Skin epidermis (tissue), 12 donors: ENCODE measurements around the gene UBXN11.

ENCODE experiments used
- H3K27ac ChIP-seq, 21 experiments: fragments of 200-600 bp; sonication (generic) in 11 of 21; one replicate each; pipeline ENCODE4 v1.5.0; 2020; ENCODE audit warnings: mild to moderate bottlenecking in 3 of 21, inconsistent platforms in 2 of 21, moderate library complexity in 2 of 21
- H3K4me3 ChIP-seq, 7 experiments: fragments of 200-600 bp; sonication (generic) in 2 of 7; one replicate each; pipeline ENCODE4 v1.5.0; 2020; ENCODE audit warnings: inconsistent platforms in 2 of 7, mild to moderate bottlenecking in 2 of 7, moderate library complexity in 1 of 7

UBXN11 gene

DNA sequence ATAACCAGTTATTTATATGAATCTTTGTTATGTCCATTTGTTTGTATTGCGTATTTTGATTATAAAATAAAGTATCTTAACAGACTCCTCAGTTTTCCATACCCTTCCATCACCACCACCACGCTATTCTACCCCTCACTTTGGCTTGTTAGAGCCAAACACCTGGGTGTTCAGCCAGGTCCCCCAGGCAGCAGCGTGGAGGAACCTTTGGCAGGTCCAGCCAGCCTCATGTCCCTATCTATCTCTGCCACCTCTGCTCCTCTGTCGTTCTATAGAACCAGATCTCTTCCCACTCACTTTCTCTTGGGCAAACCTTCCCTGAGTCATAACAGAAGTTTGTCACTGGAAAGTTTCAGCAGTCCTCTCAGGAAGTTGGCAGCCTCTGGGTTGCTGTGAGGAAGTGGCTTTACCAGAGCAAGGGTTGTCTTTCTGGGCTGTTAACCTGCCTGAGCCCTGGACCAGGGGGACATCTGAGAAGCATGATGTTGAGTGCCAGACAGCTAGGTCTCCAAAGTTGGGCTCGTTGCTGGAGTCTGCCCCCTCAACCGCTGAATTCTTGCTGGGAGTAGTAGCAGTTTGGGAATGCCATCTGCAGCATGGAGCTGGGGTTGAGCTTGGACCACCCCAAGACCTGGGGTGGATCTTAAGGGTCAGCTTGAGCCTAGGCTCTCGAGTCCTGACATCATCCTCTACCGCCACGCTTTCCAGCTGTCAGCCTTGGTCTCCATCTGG lies 27.5 kb downstream of the UBXN11 start:
- Histone ChIP-seq H3K4me3 (peak overlapping the region; percentile 61 to 96 (median 85)), H3K27ac (peak overlapping the region; percentile 56 to 98 (median 96))

DNA sequence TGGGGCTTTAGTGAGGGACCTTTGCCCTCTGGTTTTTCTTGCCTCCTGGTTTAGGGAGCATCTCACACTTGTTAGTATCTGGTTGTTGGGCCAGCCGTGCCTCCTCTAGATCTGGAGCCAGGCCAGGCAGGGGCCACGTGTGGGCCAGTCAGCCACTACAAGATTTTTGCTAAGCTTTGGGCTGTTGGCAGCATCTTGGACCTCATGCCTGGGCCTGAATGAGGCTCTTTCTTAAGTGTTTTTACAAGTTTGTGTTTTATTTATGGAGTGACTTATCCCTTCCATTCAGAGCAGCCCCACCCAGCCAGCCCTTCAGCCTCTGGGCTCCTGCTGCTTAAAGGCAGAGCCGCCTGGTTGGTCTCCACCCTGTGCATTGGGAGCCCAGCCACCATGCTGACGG lies 28.1 kb downstream of the UBXN11 start:
- peak overlapping the region in 20 of 21 experiments; percentile 90 to 98 (median 96) for H3K27ac ChIP-seq
- peak overlapping the region in 1 of 7 experiments; percentile 75 for H3K4me3 ChIP-seq

DNA sequence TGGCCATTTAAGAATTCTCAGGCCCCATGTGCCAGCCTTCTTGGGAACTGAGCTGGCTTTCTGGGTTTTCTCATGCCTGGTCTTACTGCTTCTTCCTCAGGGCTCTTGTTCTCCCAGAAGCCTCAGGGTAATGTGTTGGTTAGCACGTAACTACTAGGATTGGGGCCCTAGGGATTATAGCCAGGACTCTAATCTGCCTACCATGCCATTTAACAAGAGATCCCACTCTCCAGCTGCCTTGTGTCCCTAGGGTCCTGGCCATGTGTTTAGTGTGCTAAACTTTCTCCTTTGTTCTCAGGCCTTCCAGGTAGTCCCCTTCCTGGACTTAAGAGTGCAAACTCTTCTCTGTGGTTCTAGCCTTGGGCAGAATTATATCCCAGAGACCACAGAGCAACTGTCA lies 28.7 kb downstream of the UBXN11 start:
- no peak overlapping the region for H3K4me3 ChIP-seq

DNA sequence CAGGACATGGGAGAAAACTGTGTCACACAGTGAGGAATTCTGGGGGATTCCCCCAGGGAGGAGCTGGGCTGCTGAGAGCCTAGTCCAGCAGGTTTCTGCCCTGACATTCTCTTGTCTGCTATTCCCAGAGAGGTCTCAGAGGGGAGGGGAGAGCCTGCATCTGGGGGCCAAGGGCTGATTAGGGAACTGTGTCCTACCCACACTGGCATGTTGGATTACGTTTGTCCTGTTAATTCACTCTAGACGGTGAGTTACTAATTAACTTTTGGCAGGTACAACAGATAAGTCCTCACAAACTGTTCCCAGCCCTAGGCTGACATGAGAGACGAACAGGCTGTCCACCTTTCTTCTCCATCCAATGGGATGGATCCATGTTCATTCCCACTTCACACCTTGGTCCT lies 29.2 kb downstream of the UBXN11 start:
- Histone ChIP-seq H3K4me3 (no peak overlapping the region), H3K27ac (peak overlapping the region in 20 of 21 experiments; percentile 90 to 98 (median 96))

More for the DNA sequence above, 28.7 kb downstream of the UBXN11 start:
- peak overlapping the region in 20 of 21 experiments; percentile 90 to 98 (median 96) for H3K27ac ChIP-seq

DNA sequence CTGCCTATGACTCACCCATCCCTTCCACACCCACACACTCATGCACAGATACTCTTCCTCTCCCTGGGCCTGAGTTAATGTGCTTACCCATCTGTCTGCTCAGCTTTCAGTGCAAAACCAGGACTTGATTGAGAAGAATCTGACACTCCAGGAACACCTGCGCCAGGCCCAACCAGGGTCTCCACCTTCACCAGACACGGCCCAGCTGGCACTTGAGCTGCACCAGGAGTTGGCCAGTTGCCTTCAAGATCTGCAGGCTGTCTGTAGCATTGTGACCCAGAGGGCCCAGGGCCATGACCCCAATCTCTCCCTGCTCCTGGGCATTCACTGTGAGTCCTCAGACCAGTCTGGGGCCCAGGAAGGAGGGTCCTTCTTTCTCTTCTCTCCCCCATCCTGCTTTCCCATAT lies 30.0 kb downstream of the UBXN11 start:
- Histone ChIP-seq H3K27ac (peak overlapping the region; percentile 61 to 98 (median 96)), H3K4me3 (no peak overlapping the region)

DNA sequence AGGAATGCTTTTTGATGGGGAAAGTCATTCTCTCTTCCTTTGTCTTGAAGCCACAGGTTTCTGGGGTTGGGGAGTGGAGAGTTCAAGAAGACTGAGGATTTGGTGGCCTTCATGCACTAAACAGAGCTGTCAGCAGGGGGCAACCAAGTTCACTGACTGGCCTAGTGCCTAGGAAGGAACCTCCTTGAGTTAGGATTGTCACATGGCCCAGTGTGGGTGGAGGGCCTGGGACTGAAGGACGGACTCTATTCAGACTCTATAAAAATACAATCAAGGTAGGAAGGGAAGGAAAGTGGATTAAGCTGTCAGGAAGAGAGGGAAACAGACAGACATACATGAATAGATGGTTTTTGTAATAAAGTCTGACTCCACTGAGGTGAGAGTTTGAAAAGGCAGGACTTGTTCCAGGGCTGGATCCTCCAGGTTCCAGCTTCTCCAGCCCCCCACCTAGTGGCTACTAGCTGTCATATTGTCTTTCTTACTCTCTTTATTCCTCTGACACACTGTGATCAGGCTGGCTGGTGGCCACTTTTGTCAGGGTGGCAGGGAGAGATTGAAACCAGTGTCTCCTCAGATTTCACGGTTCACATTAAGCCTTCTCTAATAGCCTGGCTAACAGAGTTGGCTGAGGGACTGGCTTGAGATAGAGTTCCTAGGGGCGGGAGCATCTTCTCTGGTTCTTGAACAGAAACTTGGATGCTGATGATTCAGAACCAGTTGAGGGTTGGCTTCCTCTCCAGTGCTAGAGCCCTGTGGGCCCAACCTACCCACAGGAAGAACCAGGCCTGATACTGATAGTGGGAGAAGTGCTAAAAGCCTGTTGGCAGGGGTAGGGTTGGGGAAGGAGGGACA lies 30.6 kb downstream of the UBXN11 start:
- Histone ChIP-seq H3K27ac (peak overlapping the region; percentile 20 to 98 (median 96)), H3K4me3 (no peak overlapping the region)

DNA sequence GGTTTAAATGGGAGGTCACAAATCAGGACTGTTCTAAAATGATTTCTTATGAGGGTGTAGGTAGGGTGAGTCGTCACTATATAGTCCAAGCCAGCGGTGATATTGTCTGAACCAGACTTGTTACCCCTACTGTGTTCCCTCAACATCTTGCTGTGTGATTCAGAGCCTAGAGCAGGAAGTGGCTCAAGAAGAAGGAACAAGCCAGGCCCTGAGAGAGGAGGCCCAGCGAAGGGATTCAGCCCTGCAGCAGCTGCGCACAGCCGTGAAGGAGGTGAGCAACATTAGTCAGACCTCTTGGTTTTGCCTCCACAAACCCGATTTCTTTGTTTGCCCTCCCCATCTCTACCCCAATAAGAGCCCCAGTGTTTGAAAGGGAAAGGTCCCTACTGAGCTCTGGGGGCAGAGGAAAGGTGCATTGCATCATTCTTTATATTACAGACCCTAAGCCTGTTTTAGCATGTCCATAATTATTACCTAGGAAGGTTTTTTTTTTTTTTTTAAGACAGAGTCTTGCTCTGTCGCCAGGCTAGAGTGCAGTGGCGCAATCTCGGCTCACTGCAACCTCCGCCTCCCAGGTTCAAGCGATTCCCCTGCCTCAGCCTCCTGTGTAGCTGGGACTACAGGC lies 31.5 kb downstream of the UBXN11 start:
- no peak overlapping the region for H3K4me3 ChIP-seq
- H3K27ac ChIP-seq: peak overlapping the region in 20 of 21 experiments; percentile 80 to 98 (median 96)

DNA sequence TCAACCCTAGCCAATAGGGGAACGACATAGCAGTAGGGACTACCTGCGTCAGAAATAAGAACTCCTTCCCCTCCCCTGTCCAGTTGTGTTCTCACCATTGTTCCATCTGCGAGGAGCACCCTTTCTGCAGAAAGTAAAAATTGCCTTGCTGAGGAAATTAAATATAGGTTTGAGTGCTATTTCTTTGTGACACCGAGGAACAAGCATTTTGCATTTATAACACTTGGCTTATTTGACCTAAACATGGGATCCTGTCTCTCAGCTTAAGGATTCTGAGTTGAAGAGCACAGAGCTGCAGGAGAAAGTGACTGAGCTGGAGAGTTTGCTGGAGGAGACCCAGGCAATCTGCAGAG lies 37.3 kb downstream of the UBXN11 start:
- H3K27ac ChIP-seq: no peak overlapping the region
- no peak overlapping the region for H3K4me3 ChIP-seq

DNA sequence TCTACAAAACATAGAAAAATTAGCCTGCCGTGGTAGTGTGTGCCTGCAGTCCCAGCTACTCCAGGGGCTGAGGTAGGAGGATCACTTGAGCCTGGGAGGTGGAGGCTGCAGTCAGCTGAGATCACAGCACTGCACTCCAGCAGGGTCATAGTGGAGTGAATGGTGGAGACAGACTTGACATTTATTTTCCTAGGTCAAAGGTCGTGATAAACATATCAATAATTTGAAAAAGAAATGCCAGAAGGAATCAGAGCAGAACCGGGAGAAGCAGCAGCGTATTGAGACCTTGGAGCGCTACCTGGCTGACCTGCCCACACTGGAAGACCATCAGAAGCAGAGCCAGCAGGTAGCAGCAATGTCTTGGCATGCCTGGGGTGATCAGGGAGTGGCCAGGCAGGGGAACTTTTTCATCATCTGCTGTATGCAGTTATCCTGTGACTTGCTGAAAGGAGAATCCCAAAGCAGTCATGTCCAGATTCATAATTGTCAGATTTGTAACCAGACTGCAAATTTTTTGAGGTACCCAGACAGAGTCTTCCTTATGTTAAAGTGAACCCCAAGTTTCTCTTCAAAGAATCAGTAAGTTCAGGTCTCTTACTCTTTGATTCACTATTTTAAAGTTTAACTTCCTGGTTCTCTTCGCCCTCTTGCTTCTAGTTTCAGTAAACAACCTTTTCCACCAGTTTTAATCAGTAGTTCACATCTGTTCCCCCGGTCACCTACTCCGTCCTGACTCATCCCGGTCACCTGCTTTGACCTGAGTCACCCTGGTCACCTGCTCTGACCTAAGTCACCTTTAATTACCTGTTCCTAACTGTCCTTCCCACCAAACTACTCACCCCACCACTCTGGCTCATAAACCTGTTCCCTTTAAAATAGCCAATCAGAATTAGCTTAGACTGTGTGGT lies 37.9 kb downstream of the UBXN11 start:
- no peak overlapping the region for H3K27ac ChIP-seq
- H3K4me3 ChIP-seq: no peak overlapping the region

DNA sequence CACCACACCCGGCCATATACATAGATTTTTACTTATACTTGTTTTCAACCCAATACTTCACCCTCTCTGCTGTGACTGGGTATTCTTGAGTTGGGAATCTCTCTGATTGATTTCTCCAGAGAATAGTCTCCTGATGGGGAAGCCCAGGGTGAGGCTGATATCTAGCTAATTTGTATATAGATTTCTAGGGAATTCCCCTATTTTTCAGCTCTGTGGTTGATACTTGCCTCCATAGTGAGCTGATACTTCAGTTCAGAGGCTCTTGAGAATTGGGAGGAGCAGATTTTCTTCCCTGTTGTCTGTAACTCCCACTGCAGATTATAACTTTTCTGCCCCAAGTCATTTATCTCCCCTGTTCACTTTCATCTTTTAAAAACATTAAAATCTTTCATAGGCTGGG lies 41.0 kb downstream of the UBXN11 start:
- Histone ChIP-seq H3K27ac (no peak overlapping the region), H3K4me3 (no peak overlapping the region)

DNA sequence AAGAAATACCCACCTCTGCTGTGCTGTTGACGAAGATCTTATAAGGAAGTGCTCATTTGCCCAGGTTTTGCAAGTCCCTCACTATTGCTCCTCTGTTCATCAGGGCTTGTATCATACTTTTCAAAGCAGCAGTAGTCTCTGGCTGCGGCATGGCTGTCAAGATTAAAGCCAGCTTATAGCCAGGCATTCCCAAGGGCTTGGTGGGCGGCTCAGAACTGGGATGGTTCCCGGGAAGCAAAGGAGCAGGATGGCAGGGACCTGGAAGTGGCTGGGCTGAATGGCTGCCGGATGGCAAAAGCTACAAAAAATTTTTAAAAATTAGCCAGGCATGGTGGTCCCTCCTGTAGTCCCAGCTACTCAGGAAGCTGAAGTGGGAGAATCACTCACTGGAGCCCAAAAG lies 43.2 kb downstream of the UBXN11 start:
- Histone ChIP-seq H3K27ac (no peak overlapping the region), H3K4me3 (no peak overlapping the region)

DNA sequence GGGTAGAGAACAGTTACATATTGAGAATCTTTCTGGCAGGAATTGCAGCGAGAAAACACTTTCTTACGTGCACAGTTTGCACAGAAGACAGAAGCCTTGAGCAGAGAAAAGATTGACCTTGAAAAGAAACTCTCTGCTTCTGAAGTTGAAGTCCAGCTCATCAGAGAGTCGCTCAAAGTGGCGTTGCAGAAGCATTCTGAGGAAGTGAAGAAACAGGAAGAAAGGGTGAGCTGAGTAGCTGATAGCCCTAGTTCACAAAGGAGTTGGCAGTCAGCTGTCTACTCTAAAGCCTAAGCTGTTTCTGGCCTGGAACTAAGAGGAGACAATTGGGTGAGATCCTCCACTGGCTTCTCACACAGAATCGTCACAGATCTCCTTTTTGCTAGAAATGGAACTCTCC lies 46.9 kb downstream of the UBXN11 start:
- no peak overlapping the region for H3K4me3 ChIP-seq
- H3K27ac ChIP-seq: peak overlapping the region in 3 of 21 experiments; percentile 8 to 51 (median 15)

DNA sequence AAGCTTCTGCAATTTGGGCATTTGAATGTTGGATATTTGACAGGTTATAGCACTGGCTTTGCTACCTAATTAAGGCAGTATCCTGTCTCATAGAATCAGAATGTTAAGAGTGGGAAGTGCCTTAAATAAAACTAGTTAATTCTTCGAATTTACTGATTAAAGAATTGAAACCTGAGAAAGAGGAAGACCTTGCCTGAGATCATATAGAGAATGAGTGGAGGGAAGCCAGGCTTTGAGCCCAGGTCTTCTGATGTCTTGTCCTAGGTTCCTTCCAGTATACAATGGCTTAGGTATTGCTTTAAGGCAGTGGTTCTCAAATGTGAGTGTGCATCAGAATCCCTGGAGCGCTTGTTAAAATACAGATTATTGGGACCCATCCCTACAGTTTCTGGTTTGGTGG lies 47.4 kb downstream of the UBXN11 start:
- peak overlapping the region in 3 of 21 experiments; percentile 8 to 51 (median 15) for H3K27ac ChIP-seq

DNA sequence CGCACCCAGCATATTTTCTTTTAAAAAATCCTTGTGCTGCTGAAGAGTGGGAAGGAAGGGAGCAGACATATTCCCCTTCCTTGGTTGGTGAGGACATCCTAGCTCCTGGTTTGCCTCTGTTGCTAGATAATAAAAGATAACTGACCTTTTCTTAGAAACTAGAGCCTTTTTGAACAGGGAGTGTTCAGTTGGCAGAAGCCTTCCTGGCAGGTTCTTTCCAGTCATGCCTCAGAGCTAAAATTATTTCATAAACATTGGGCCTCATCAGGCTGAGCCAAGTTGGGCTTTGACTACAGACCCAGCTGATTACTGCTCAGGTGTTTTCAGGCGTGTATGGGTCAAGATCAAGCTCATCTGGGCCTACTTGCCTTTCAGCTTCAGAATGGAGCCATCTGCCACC lies 49.2 kb downstream of the UBXN11 start:
- Histone ChIP-seq H3K27ac (peak overlapping the region in 1 of 21 experiments; percentile 14), H3K4me3 (no peak overlapping the region)

More for the DNA sequence above, 47.4 kb downstream of the UBXN11 start:
- H3K4me3 ChIP-seq: no peak overlapping the region

DNA sequence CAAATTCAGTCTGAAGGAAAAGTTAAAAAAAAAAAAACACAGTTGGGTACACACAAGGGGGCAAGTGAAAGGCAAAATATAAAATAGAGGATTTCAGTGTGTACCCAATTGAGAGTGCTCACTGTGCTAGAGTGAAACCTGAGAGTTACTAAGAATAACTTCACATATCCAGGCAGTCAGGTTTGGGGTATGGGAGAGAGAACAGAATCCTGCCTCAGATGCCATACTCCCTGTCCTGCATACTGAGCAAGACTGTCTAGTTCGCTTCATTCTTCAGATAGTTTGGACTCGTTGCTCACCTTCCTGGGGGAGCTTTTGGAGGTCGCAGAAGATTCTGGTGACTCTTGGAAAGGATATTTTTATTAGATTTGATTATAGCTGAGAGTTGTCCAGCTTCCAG lies 52.0 kb downstream of the UBXN11 start:
- no peak overlapping the region for H3K4me3 ChIP-seq
- H3K27ac ChIP-seq: no peak overlapping the region

DNA sequence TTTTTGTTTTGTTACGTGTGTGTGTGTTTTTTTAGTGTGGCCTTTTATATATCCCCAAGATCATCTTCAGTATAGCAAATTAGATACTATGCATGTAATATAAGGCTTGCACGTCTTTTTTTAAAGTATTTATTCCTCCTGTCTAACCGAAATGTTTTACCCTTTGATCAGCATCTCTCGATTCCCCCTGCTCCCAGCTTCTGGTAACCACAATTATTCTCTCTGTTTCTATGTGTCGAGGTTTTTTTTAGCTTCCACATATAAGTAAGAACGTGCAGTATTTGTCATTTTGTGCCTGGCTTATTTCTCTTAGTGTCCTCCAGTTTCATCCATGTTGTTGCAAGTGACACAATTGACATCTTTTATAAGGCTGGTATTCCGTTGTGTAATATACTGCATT lies 53.7 kb downstream of the UBXN11 start:
- no peak overlapping the region for H3K4me3 ChIP-seq
- H3K27ac ChIP-seq: no peak overlapping the region

DNA sequence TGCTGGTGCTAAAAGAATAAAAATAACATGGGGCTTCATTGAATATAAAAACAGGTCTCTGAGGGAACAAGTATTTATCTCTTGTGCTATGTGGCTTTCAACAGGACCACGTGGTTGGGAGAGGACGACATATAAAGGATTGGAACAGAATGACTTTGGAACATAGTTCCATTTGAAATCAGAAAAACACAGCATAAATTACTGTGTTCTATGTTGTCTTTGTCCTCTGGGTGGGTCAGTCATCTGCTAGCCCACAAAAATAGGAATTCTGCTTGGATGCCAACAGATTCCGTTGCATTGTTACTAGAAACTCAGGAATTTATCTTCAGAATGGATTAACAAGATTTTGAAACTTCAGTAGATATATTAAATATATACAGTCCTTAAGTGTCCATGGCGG lies 66.5 kb downstream of the UBXN11 start:
- Histone ChIP-seq H3K27ac (no peak overlapping the region), H3K4me3 (no peak overlapping the region)

DNA sequence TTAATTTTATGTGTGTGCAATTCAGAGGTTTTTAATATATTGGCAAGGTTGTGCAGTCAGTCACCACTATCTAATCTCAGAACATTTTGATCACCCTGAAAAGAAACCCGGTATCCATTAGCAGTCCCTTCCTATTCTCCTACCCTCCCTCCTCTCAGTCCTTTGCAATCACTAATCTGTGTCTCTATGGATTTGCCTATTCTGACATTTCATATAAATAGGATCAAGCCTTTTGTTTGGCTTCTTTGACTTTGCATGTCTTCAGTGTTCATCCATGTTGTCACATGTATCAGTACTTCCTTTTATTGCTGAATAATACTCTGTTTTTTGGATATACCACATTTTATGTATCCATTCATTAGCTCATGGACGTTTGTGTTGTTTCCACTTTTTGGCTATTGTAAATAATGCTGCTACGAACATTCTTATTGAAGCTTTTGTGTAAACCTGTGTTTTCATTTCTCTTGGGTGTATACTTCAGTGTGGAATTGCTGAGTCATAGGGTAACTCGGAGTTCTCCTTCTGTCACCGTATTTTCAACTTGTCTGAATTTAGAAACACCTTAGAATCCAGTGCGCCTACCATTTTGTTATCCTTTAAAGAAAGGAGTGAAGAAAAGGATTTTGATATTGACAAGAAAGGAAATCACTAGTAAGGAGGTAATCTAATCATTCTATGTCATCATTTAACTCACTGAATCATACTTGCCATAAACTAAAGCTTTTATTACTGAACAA lies 69.0 kb downstream of the UBXN11 start:
- Histone ChIP-seq H3K4me3 (no peak overlapping the region), H3K27ac (no peak overlapping the region)
